HEK293 (cell line): ENCODE results near the gene PAK5.

Source experiments
- CTCF ChIA-PET: fragments of 350-600 bp; formaldehyde crosslinking; extraction: SDS; loops from one replicate; lab custom pipeline; 2021; ENCODE audit warnings: antibody characterized with exemption; lab: Yijun Ruan, JAX
- POLR2A ChIA-PET: fragments of 300-600 bp; formaldehyde crosslinking; extraction: SDS; loops from one replicate; lab custom pipeline; 2020; ENCODE audit warnings: antibody characterized with exemption, inconsistent platforms; lab: Yijun Ruan, JAX
- H3K27ac ChIP-seq: fragments of 200-500 bp; sonication (Bioruptor generic); 2 replicates; pipeline ENCODE4 v1.5.1; 2014; ENCODE audit warnings: low read depth, low read length, control low read depth, inconsistent platforms; ENCODE audit errors: extremely low read depth
- H3K36me3 ChIP-seq, 2 experiments: fragments of 200-500 bp in 1 of 2; sonication (Bioruptor generic) in 1 of 2; 1 replicate in 1 of 2; 2 replicates in 1 of 2; pipeline ENCODE4 v1.5.1; 2014 to 2017; ENCODE audit warnings: inconsistent platforms in 2 of 2, low read length in 2 of 2; ENCODE audit not compliant: control insufficient read depth in 2 of 2, insufficient read depth in 1 of 2
- H3K4me1 ChIP-seq: fragments of 200-500 bp; sonication (Bioruptor generic); 2 replicates; pipeline ENCODE4 v1.5.1; 2014; ENCODE audit warnings: mild to moderate bottlenecking, low read length, inconsistent platforms; ENCODE audit not compliant: control insufficient read depth, insufficient read depth
- H3K4me3 ChIP-seq: 2 replicates; pipeline ENCODE4 v1.5.1; 2011; ENCODE audit warnings: low read depth, mild to moderate bottlenecking, control low read depth, low read length, moderate library complexity
- H3K9me3 ChIP-seq: fragments of 200-500 bp; sonication (Bioruptor generic); 2 replicates; pipeline ENCODE4 v1.5.1; 2014; ENCODE audit warnings: low read depth, low read length, inconsistent platforms; ENCODE audit not compliant: control insufficient read depth, insufficient read depth
- GLI2 ChIP-seq: fragments of 450-650 bp; formaldehyde crosslinking; IDR thresholded peaks from 2 replicates; pipeline ENCODE4; 2017; ENCODE audit warnings: missing biosample characterization, missing genetic modification characterization, low read depth, borderline replicate concordance
- KLF7 ChIP-seq: fragments of 450-650 bp; formaldehyde crosslinking; IDR thresholded peaks from 2 replicates; pipeline ENCODE4 v1.5.1; 2016; ENCODE audit warnings: missing biosample characterization, missing genetic modification characterization, borderline replicate concordance
- TRIM28 ChIP-seq: IDR thresholded peaks from 2 replicates; pipeline ENCODE4 v1.6.1; 2011; ENCODE audit warnings: low read length, control low read depth, borderline replicate concordance
- ZBTB17 ChIP-seq: fragments of 450-650 bp; formaldehyde crosslinking; IDR thresholded peaks from 2 replicates; pipeline ENCODE4 v1.5.1; 2016; ENCODE audit warnings: missing biosample characterization, missing genetic modification characterization
- ZBTB48 ChIP-seq: fragments of 450-650 bp; formaldehyde crosslinking; IDR thresholded peaks from 2 replicates; pipeline ENCODE4 v1.5.1; 2016; ENCODE audit warnings: missing biosample characterization, missing genetic modification characterization
- ZBTB49 ChIP-seq: fragments of 450-650 bp; formaldehyde crosslinking; IDR thresholded peaks from 2 replicates; pipeline ENCODE4 v1.5.1; 2016; ENCODE audit warnings: missing biosample characterization, missing genetic modification characterization, low read depth
- ZNF175 ChIP-seq: fragments of 450-650 bp; formaldehyde crosslinking; IDR thresholded peaks from 2 replicates; pipeline ENCODE4 v1.5.1; 2016; ENCODE audit warnings: missing biosample characterization, missing genetic modification characterization
- ZNF335 ChIP-seq: fragments of 450-650 bp; formaldehyde crosslinking; conservative IDR thresholded peaks from 2 replicates; pipeline ENCODE4 v1.5.1; 2016; ENCODE audit warnings: missing biosample characterization, missing genetic modification characterization
- ZNF341 ChIP-seq: fragments of 450-650 bp; formaldehyde crosslinking; IDR thresholded peaks from 2 replicates; pipeline ENCODE4; 2016; ENCODE audit warnings: low read depth, missing biosample characterization, missing genetic modification characterization
- ZNF501 ChIP-seq: fragments of 450-650 bp; formaldehyde crosslinking; IDR thresholded peaks from 2 replicates; pipeline ENCODE4 v1.5.1; 2016; ENCODE audit warnings: missing biosample characterization, missing genetic modification characterization
- ZNF529 ChIP-seq: fragments of 450-650 bp; formaldehyde crosslinking; IDR thresholded peaks from 2 replicates; pipeline ENCODE4 v1.5.1; 2017; ENCODE audit warnings: missing genetic modification characterization, missing biosample characterization; ENCODE audit not compliant: insufficient replicate concordance
- ZNF548 ChIP-seq: fragments of 450-650 bp; formaldehyde crosslinking; IDR thresholded peaks from 2 replicates; pipeline ENCODE4 v1.5.1; 2016; ENCODE audit warnings: missing biosample characterization, missing genetic modification characterization
- ZNF560 ChIP-seq: fragments of 450-650 bp; formaldehyde crosslinking; IDR thresholded peaks from 2 replicates; pipeline ENCODE4 v1.5.1; 2017; ENCODE audit warnings: missing biosample characterization, missing genetic modification characterization, borderline replicate concordance
- ZNF76 ChIP-seq: fragments of 450-650 bp; formaldehyde crosslinking; IDR thresholded peaks from 2 replicates; pipeline ENCODE4; 2016; ENCODE audit warnings: low read depth, missing biosample characterization, missing genetic modification characterization, borderline replicate concordance
- TF ChIP-seq, protein P1 (sequence below): fragments of 450-650 bp; formaldehyde crosslinking; IDR thresholded peaks from 2 replicates; pipeline ENCODE4 v1.5.1; 2016; ENCODE audit warnings: missing biosample characterization, missing genetic modification characterization
- TF ChIP-seq, protein P2 (sequence below): fragments of 450-650 bp; formaldehyde crosslinking; IDR thresholded peaks from 2 replicates; pipeline ENCODE4 v1.5.1; 2016; ENCODE audit warnings: missing biosample characterization, missing genetic modification characterization
- TF ChIP-seq, protein P3 (sequence below): fragments of 450-650 bp; formaldehyde crosslinking; optimal IDR thresholded peaks from 2 replicates; pipeline ENCODE3; 2016; ENCODE audit warnings: missing biosample characterization, mild to moderate bottlenecking, missing genetic modification characterization
- TF ChIP-seq, protein P4 (sequence below): fragments of 450-650 bp; formaldehyde crosslinking; IDR thresholded peaks from 2 replicates; pipeline ENCODE4 v1.5.1; 2016; ENCODE audit warnings: missing biosample characterization, missing genetic modification characterization

PAK5 gene

DNA sequence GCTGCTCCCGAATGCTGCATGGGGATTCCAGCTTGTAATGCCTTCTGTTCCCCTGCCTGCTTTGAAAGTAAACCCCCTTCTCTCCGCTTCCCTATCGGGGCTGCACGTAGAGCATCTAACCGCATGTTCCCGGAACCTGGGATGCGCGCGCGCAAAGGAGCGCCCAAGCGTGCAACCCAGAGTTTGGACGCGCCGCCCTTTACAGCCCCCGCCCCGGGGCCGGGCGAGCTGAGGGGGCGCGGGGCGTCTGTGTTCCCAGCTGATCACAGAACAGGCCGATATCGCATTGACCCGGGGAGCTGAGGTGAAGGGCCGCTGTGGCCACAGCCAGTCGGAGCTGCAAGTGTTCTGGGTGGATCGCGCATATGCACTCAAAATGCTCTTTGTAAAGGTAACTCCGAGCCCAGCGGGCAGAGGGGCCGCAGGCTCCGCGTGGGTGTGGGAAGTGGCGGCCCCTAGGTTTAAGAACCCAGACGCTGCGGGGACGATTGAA is 323.1 kb downstream of the PAK5 start:
- TF ChIP-seq, protein P1, sequence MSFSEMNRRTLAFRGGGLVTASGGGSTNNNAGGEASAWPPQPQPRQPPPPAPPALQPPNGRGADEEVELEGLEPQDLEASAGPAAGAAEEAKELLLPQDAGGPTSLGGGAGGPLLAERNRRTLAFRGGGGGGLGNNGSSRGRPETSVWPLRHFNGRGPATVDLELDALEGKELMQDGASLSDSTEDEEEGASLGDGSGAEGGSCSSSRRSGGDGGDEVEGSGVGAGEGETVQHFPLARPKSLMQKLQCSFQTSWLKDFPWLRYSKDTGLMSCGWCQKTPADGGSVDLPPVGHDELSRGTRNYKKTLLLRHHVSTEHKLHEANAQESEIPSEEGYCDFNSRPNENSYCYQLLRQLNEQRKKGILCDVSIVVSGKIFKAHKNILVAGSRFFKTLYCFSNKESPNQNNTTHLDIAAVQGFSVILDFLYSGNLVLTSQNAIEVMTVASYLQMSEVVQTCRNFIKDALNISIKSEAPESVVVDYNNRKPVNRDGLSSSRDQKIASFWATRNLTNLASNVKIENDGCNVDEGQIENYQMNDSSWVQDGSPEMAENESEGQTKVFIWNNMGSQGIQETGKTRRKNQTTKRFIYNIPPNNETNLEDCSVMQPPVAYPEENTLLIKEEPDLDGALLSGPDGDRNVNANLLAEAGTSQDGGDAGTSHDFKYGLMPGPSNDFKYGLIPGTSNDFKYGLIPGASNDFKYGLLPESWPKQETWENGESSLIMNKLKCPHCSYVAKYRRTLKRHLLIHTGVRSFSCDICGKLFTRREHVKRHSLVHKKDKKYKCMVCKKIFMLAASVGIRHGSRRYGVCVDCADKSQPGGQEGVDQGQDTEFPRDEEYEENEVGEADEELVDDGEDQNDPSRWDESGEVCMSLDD (tag by site-specific recombination): no peak
- TF ChIP-seq ZNF501 (tag by site-specific recombination) (no peak), TRIM28 (no peak)
- ChIA-PET POLR2A (no interaction called here), CTCF (no interaction called here)
- H3K4me1 ChIP-seq: no peaks in the 10 kb centered on the region; the same call in 1 of the 2 replicates
- no peak overlapping the region for H3K4me3 ChIP-seq
- no peaks in the 10 kb centered on the region for H3K9me3 ChIP-seq
- H3K27ac ChIP-seq: no peak overlapping the region
- H3K36me3 ChIP-seq: no peaks in the 10 kb centered on the region

- Histone ChIP-seq H3K27ac (no peak overlapping the region), H3K36me3 (no peaks in the 10 kb centered on the region)
- POLR2A ChIA-PET: no interaction called here
- TF ChIP-seq ZNF341 (tag by site-specific recombination) (no peak), ZNF560 (tag by site-specific recombination) (no peak)
- TF ChIP-seq, protein P2, sequence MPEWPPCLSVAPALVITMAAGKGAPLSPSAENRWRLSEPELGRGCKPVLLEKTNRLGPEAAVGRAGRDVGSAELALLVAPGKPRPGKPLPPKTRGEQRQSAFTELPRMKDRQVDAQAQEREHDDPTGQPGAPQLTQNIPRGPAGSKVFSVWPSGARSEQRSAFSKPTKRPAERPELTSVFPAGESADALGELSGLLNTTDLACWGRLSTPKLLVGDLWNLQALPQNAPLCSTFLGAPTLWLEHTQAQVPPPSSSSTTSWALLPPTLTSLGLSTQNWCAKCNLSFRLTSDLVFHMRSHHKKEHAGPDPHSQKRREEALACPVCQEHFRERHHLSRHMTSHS (tag by site-specific recombination): no peak
- TF ChIP-seq, all 188 proteins: peak for 0
- no peaks in the 10 kb centered on the region; the same call in 1 of the 2 replicates for H3K4me1 ChIP-seq
- no peaks in the 10 kb centered on the region for H3K9me3 ChIP-seq
- CTCF ChIA-PET: no interaction called here
- no peak overlapping the region for H3K4me3 ChIP-seq
Observed at GRCh38 chr20:9515214-9515585, 323.7 kb downstream of the PAK5 start.

DNA sequence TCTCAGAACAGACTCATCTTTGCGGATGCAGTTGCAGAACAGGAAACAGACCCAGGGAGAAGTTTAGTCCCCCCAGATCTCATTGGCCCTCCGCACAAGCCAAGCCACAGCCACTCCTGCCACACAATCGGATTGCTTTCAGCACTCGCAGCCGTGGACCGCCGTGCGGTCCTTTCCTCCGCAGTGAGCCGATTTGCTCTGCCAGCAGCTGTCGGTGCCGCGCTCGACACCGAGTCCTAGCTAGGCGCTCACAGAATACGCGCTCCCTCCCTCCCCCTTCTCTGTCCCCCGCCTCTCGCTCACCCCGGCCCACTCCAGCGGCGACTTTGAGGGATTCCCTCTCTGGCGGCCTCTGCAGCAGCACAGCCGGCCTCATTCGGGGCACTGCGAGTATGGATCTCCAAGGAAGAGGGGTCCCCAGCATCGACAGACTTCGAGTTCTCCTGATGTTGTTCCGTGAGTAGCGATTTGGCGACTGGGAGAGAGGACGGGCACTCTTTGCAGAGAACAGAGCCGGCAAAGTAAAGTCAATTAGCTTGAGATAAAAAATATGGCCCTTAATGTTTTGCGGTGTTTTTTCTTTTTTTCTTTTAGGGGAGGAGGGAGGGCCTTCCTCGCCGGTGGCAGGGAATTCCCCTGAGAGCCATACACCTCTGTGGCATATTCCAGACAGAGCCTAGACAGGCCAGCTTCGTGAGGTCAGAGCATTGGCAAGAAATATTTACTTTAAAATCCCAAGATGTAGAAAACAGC is 324.2 kb downstream of the PAK5 start, which contains the start of gene LAMP5:
Gene LAMP5 (plus strand): TSS at position 130 of the 753 bp plus-strand sequence. CDS start 263 bp downstream, at position 393.
- Histone ChIP-seq H3K4me3 (peak within 1 kb of the TSS; percentile 18), H3K27ac (no peak within 1 kb of the TSS), H3K4me1 (no peaks in the 10 kb centered on the region; the same call in 1 of the 2 replicates), H3K9me3 (no peaks in the 10 kb centered on the region), H3K36me3 (no peaks in the 10 kb centered on the region)
- ChIA-PET POLR2A (no interaction called here), CTCF (interaction anchor here (1.4 kb wide), 1 partner anchor 9 kb away, joined by 5 read pairs; no protein-coding TSS in a partner anchor)
- TF ChIP-seq ZNF341 (tag by site-specific recombination) (0 out of 2 replicates have a peak, but pooled peaks have one; percentile 16), ZBTB17 (tag by site-specific recombination) (peak; percentile 91), KLF7 (tag by site-specific recombination) (no peak), ZNF548 (no peak), ZNF76 (no peak), ZNF529 (tag by site-specific recombination) (no peak), ZBTB48 (tag by site-specific recombination) (peak; percentile 34; the same call in 1 of the 2 replicates), GLI2 (tag by site-specific recombination) (no peak), ZNF335 (tag by site-specific recombination) (peak; percentile 65), ZNF175 (tag by site-specific recombination) (no peak), ZBTB49 (tag by site-specific recombination) (no peak)
- TF ChIP-seq, protein P3, sequence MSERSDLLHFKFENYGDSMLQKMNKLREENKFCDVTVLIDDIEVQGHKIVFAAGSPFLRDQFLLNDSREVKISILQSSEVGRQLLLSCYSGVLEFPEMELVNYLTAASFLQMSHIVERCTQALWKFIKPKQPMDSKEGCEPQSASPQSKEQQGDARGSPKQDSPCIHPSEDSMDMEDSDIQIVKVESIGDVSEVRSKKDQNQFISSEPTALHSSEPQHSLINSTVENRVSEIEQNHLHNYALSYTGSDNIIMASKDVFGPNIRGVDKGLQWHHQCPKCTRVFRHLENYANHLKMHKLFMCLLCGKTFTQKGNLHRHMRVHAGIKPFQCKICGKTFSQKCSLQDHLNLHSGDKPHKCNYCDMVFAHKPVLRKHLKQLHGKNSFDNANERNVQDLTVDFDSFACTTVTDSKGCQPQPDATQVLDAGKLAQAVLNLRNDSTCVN (tag by site-specific recombination): peak; percentile 48
- TF ChIP-seq, protein P4, sequence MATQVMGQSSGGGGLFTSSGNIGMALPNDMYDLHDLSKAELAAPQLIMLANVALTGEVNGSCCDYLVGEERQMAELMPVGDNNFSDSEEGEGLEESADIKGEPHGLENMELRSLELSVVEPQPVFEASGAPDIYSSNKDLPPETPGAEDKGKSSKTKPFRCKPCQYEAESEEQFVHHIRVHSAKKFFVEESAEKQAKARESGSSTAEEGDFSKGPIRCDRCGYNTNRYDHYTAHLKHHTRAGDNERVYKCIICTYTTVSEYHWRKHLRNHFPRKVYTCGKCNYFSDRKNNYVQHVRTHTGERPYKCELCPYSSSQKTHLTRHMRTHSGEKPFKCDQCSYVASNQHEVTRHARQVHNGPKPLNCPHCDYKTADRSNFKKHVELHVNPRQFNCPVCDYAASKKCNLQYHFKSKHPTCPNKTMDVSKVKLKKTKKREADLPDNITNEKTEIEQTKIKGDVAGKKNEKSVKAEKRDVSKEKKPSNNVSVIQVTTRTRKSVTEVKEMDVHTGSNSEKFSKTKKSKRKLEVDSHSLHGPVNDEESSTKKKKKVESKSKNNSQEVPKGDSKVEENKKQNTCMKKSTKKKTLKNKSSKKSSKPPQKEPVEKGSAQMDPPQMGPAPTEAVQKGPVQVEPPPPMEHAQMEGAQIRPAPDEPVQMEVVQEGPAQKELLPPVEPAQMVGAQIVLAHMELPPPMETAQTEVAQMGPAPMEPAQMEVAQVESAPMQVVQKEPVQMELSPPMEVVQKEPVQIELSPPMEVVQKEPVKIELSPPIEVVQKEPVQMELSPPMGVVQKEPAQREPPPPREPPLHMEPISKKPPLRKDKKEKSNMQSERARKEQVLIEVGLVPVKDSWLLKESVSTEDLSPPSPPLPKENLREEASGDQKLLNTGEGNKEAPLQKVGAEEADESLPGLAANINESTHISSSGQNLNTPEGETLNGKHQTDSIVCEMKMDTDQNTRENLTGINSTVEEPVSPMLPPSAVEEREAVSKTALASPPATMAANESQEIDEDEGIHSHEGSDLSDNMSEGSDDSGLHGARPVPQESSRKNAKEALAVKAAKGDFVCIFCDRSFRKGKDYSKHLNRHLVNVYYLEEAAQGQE (tag by site-specific recombination): peak; percentile 92
